Thymus (tissue), 14 donors: Measurements from ENCODE around the gene B3GNT9. TPM values are rescaled to one million over a fixed set of nuclear protein-coding genes. Genes with fewer than 3 reads are reported as not detected.
A peak's percentile ranks its signal among the peaks of the same experiment; 100 is the strongest.

ENCODE experiments used
- DNase-seq, 9 donors: peaks; one replicate each; pipeline ENCODE4 v3.0.0-alpha.2; 2013; ENCODE audit warnings: low spot score in 9 of 9, low read depth in 6 of 9, missing footprints in 1 of 9
- H3K27ac ChIP-seq, 2 donors: one replicate each; pipeline ENCODE4 v1.5.1; 2013; ENCODE audit warnings: control low read depth in 1 of 2, low read depth in 1 of 2, low read length in 1 of 2, mild to moderate bottlenecking in 1 of 2, moderate library complexity in 1 of 2
- H3K27me3 ChIP-seq, 2 donors: one replicate each; pipeline ENCODE4 v1.5.1; 2013; ENCODE audit warnings: low read length in 1 of 2; ENCODE audit not compliant: control insufficient read depth in 2 of 2, insufficient read depth in 1 of 2
- H3K36me3 ChIP-seq, 2 donors: one replicate each; pipeline ENCODE4 v1.5.1; 2013; ENCODE audit warnings: low read length in 1 of 2, mild to moderate bottlenecking in 1 of 2, moderate library complexity in 1 of 2; ENCODE audit not compliant: control insufficient read depth in 2 of 2, insufficient read depth in 2 of 2
- H3K4me1 ChIP-seq, 2 donors: one replicate each; pipeline ENCODE4 v1.5.1; 2013; ENCODE audit warnings: low read length in 2 of 2; ENCODE audit not compliant: control insufficient read depth in 2 of 2, insufficient read depth in 2 of 2
- H3K4me3 ChIP-seq, 2 donors: one replicate each; pipeline ENCODE4 v1.5.1; 2013; ENCODE audit warnings: low read length in 2 of 2, control low read depth in 1 of 2, mild to moderate bottlenecking in 1 of 2
- H3K9me3 ChIP-seq, 2 donors: one replicate each; pipeline ENCODE4 v1.5.1; 2013; ENCODE audit warnings: low read length in 1 of 2, mild to moderate bottlenecking in 1 of 2; ENCODE audit not compliant: control insufficient read depth in 2 of 2, insufficient read depth in 1 of 2
- WGBS: extraction: QIAGEN DNeasy Blood & Tissue Kit; methylation state at CpG from one replicate; pipeline ENCODE4 v1.1.7; 2013; 5-methylcytosine and 5-hydroxymethylcytosine counted together
- long read RNA-seq, 10 donors: transcript quantifications; one replicate each; lab custom pipeline, GENCODE V29; 2026
- polyA plus RNA-seq: library from polyadenylated mRNA; stranded (reverse); fragments of 200-250 nt; gene quantifications from one replicate; pipeline ENCODE4 v1.2.3, GENCODE V29; 2013
- total RNA-seq: library from RNA; stranded (reverse); fragments of 120-200 nt; gene quantifications from one replicate; pipeline ENCODE4 v1.2.4, GENCODE V29; 2013
- donor health status: healthy.

B3GNT9 gene
- total RNA-seq = 1.3 TPM
- polyA plus RNA-seq = 3.2 TPM
- long read RNA-seq, donor 1 = 0 reads
- long read RNA-seq, donor 2 = 0 reads
- long read RNA-seq, donor 3, partial matches to known transcripts = 0 of 1 reads
- long read RNA-seq, donor 3, other reads (novel, unspliced or antisense) = 0 of 1 reads
- long read RNA-seq, donor 4, partial matches to known transcripts = 0 of 1 reads
- long read RNA-seq, donor 4, other reads (novel, unspliced or antisense) = 0 of 1 reads
- long read RNA-seq, donor 5, partial matches to known transcripts = 0 of 1 reads
- long read RNA-seq, donor 5, other reads (novel, unspliced or antisense) = 0 of 1 reads
- long read RNA-seq, donor 6 = 0 reads
- long read RNA-seq, donor 7, partial matches to known transcripts = 0 of 2 reads
- long read RNA-seq, donor 7, other reads (novel, unspliced or antisense) = 0 of 2 reads
- long read RNA-seq, donor 8, partial matches to known transcripts = 0 of 1 reads
- long read RNA-seq, donor 8, other reads (novel, unspliced or antisense) = 0 of 1 reads
- long read RNA-seq, donor 9 = 0 reads
- long read RNA-seq, donor 10, partial matches to known transcripts = 13 of 13 reads
- long read RNA-seq, donor 10, other reads (novel, unspliced or antisense) = 0 of 13 reads

GRCh38 chr16:67150833-67151396 is at the start of gene B3GNT9:
B3GNT9 (minus strand) TSS chr16:67150998; CDS start chr16:67150485, 513 bp downstream.
- peaks cover 5 to 13% of the 10 kb centered on the region in 2 donors for H3K9me3 ChIP-seq
- peaks cover 21 to 32% of the 10 kb centered on the region in 2 donors for H3K36me3 ChIP-seq
- peak within 1 kb of the TSS in 1 of 2 donors; percentile 37 for H3K27ac ChIP-seq
- H3K27me3 ChIP-seq = peaks cover 47 to 73% of the 10 kb centered on the region in 2 donors
- peaks cover 10 to 21% of the 10 kb centered on the region in 2 donors for H3K4me1 ChIP-seq
- no peak for DNase-seq
- WGBS = 4% methylated on average over 34 of the region's 34 CpGs
- H3K4me3 ChIP-seq = peak within 1 kb of the TSS; percentile 18 to 63

- Histone ChIP-seq H3K27ac (no peak overlapping the region), H3K4me1 (no peaks in the 10 kb centered on the region), H3K4me3 (no peak overlapping the region), H3K27me3 (no peaks in the 10 kb centered on the region), H3K36me3 (peaks cover 61 to 87% of the 10 kb centered on the region in 2 donors), H3K9me3 (no peaks in the 10 kb centered on the region)
- 98% methylated on average over 8 of the region's 8 CpGs for WGBS
- DNase-seq = no peak
Observed at GRCh38 chr16:67200491-67200890, 49.7 kb upstream of the B3GNT9 start.

GRCh38 chr16:67199808-67200198 is 49.0 kb upstream of the B3GNT9 start:
- H3K4me3 ChIP-seq = no peak overlapping the region
- H3K27ac ChIP-seq = no peak overlapping the region

GRCh38 chr16:67199011-67199807 is 48.4 kb upstream of the B3GNT9 start, which contains the start of gene ELMO3:
ELMO3 (plus strand) TSS chr16:67199131; CDS start chr16:67199327, 196 bp downstream.
- Histone ChIP-seq H3K27ac (no peak within 1 kb of the TSS), H3K9me3 (no peaks in the 10 kb centered on the region), H3K27me3 (no peaks in the 10 kb centered on the region), H3K4me1 (no peaks in the 10 kb centered on the region), H3K36me3 (peaks cover 73 to 97% of the 10 kb centered on the region in 2 donors), H3K4me3 (peak within 1 kb of the TSS in 1 of 2 donors; percentile 12)
- 93% methylated on average over 61 of the region's 61 CpGs for WGBS
- no peak for DNase-seq

More at GRCh38 chr16:67199808-67200198, 49.0 kb upstream of the B3GNT9 start:
- no peak for DNase-seq
- H3K36me3 ChIP-seq = peaks cover 68 to 94% of the 10 kb centered on the region in 2 donors
- no peaks in the 10 kb centered on the region for H3K9me3 ChIP-seq
- H3K27me3 ChIP-seq = no peaks in the 10 kb centered on the region
- 84% methylated on average over 22 of the region's 22 CpGs for WGBS
- no peaks in the 10 kb centered on the region for H3K4me1 ChIP-seq

GRCh38 chr16:67198238-67198734 is 47.5 kb upstream of the B3GNT9 start:
- no peak for DNase-seq
- Histone ChIP-seq H3K9me3 (no peaks in the 10 kb centered on the region), H3K36me3 (peaks cover 77 to 89% of the 10 kb centered on the region in 2 donors), H3K4me3 (no peak overlapping the region), H3K27me3 (no peaks in the 10 kb centered on the region), H3K27ac (no peak overlapping the region), H3K4me1 (peaks cover 3 to 6% of the 10 kb centered on the region in 2 donors)
- WGBS = 89% methylated on average over 12 of the region's 12 CpGs

- Histone ChIP-seq H3K27me3 (no peaks in the 10 kb centered on the region), H3K9me3 (no peaks in the 10 kb centered on the region), H3K4me1 (peaks cover 9 to 11% of the 10 kb centered on the region in 2 donors), H3K27ac (no peak overlapping the region), H3K4me3 (no peak overlapping the region), H3K36me3 (peaks cover 76 to 83% of the 10 kb centered on the region in 2 donors)
- WGBS = 90% methylated on average over 6 of the region's 6 CpGs
- no peak for DNase-seq
Observed at GRCh38 chr16:67197704-67198103, 46.9 kb upstream of the B3GNT9 start.

- Histone ChIP-seq H3K27me3 (no peaks in the 10 kb centered on the region), H3K4me3 (no peak overlapping the region), H3K36me3 (peaks cover 68 to 75% of the 10 kb centered on the region in 2 donors), H3K27ac (no peak overlapping the region), H3K4me1 (peaks cover 13 to 15% of the 10 kb centered on the region in 2 donors), H3K9me3 (no peaks in the 10 kb centered on the region)
- WGBS = 98% methylated on average over 1 of the region's 1 CpG
- DNase-seq = no peak
Observed at GRCh38 chr16:67196881-67197280, 46.1 kb upstream of the B3GNT9 start.

- 97% methylated on average over 5 of the region's 5 CpGs for WGBS
- peaks cover 19 to 21% of the 10 kb centered on the region in 2 donors for H3K4me1 ChIP-seq
- H3K9me3 ChIP-seq = no peaks in the 10 kb centered on the region
- no peaks in the 10 kb centered on the region for H3K27me3 ChIP-seq
- peaks cover 61 to 63% of the 10 kb centered on the region in 2 donors for H3K36me3 ChIP-seq
- DNase-seq = no peak
- no peak overlapping the region for H3K27ac ChIP-seq
- H3K4me3 ChIP-seq = no peak overlapping the region
Observed at GRCh38 chr16:67195676-67196075, 44.9 kb upstream of the B3GNT9 start.
